COLO668 (cell line): Measurements from ENCODE around the gene DNAAF1.

Experiments
- DNase-seq: peaks from one replicate; lab custom pipeline; 2025; ENCODE audit not compliant: unreplicated experiment; lab: John Stamatoyannopoulos, UW

DNAAF1 gene

DNA sequence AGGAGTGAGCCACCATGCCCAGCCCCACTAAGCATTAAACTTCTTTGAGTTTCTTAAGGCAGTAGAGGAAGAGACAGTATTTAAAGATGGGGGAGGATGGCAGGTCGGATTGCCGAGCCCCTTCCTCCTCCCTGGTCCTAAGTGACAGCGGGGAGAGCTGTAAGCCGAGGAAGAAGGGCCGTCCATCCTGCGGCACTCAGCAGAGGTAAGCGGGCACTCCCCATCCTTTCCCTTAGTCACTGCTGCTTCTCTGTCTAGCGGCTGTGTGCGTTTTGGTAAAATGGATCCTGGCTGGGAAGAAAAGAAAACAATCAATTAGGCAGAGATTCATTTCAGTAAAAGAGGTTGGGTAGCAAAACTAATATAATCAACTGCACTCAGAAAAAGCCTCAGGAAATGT, 13.9 kb downstream of the DNAAF1 start:
- no peak for DNase-seq

DNA sequence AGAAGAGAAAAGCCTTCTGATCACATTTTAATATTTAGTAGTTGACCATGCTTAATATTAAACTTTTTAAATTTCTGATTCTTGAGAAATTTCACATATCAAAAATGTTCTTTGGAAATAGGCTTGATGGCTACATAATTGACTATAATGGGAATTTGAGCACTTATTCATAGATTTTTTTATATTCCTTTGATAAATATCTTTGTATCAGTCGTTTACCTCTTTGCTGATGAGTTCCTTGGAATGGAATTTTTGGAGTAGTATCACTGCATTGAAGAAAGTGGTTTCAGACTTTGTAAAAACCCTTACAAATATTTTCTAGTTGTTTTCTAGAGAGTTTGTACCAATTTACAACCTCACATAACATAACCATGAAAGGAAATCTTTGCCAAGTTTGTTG, 14.7 kb downstream of the DNAAF1 start:
- DNase-seq: no peak

DNA sequence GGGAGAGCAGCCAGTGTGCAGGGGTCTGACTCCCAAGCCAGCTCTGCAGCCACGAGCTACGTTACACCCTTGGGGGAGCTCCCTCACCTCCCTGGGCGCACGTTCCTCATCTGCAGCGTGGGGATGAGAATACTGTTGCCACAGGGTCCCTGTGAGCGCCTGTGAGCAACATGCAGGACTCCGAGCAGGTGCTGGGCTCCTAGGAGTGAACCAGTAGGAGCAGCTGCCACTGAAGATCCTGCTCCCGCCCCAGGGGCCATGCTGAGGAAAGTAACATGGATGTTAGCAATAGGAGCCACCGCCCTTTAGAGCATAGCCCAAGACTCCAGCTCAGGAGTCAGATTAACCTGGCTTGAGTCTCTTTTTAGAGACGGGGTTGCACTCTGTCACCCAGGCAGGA, 15.9 kb downstream of the DNAAF1 start:
- DNase-seq: no peak

DNA sequence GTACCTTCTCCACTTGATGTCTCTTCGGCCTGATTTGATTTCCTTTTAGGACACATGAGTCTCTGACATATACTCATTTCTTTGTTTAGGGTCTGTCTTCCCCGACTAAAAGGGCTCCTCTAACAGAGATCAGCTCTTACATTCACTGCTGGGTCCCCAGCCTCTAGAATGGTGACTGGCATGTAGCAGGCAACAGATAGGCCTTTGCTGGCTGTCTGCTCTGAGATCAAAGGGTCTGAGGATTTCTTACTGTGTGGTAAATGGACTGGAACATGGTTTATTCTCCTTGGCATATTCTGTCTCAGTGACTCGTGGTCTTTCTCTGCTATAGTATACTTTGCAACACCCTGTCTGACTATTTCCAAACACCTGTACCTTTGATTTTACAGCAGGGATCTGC, 16.7 kb downstream of the DNAAF1 start:
- DNase-seq: no peak

DNA sequence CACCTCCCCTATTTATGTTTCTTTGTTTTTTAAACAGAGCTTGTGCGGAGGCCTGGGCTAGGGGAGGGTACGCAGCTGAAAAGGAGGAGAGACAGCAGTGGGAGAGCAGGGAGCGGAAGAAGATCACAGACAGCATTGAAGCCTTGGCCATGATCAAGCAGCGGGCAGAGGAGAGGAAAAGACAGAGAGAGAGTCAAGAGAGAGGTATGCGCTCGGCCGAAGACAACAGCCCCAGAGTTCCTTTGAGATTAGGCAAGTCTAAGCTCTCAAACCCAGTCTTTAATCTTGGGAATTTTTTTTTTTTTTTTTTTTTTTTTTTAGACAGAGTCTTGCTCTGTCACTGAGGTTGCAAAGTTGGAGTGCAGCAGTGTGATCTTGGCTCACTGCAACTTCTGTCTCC, 20.6 kb downstream of the DNAAF1 start:
- no peak for DNase-seq

DNA sequence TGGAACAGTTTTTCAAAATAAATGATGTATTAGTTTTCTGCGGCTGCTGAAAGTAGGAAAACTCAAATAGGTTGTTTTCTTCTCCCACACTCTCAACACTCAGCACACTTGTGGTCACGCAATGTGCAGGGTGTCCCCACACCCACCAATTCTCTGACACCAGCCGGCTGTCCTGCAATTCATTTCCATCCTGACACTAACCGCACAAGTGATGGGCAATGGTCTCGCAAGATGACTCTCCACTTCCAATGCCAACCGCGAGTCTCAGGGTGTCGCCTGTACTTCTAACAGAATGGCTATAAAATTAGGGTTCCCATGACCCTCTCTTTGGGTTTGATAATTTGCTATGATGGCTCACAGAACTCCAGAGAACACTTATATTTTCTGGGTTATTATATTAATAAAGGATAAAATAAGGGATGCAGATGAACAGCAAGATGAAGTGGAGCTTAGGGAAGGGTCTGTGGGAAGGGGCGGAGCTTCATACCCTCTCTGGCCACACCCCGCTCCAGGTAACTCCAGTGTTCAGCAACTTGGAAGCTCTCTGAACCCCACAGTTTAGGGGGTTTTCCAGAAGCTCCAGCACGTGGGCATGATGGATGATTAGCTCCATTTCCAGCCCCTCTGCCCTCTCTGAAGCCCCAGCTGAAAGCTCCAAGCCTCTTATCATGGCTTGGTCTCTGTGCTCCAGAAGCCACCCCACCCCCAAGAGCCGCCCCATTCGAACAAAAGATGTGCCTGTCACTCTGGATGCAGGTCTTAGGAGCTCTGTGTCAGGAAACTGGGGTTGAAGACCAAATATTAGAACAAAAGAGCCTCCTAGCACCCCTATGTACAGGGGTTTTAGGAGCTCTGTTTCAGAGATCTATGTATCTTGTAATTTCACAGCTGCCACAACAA, 21.9 kb downstream of the DNAAF1 start:
- no peak for DNase-seq

DNA sequence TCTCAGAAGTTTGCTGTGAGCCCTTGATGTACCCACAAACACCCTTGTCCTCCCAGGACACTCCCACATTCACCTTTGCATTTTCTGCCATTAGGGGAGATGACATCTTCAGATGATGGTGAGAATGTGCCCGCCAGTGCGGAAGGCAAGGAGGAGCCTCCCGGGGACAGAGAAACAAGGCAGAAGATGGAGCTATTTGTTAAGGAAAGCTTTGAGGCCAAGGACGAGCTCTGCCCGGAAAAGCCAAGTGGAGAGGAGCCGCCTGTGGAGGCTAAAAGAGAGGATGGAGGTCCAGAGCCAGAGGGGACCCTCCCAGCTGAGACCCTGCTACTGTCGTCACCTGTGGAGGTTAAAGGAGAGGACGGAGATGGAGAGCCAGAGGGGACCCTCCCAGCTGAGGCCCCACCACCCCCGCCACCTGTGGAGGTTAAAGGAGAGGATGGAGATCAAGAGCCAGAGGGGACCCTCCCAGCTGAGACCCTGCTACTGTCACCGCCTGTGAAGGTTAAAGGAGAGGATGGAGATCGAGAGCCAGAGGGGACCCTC, 24.7 kb downstream of the DNAAF1 start:
- DNase-seq: no peak

DNA sequence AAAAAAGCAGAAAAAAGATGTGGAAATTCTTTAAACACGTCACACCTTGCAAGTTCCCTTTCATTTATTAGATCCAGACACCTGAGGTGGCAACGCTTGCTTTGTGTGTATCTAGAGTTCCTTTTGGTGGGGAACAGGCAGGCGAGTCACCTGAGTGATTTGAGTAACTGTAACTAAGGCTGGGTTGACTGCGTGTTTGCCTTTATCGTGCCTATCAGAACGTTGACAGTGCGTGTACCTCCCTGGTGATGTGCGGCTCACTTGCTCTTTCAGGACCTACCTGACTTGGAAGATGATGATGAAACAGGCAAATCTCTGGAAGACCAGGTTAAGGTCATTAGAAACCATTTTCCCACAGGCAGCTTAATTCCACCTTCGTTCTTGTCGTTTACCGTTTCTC, 29.3 kb downstream of the DNAAF1 start:
- no peak for DNase-seq

DNA sequence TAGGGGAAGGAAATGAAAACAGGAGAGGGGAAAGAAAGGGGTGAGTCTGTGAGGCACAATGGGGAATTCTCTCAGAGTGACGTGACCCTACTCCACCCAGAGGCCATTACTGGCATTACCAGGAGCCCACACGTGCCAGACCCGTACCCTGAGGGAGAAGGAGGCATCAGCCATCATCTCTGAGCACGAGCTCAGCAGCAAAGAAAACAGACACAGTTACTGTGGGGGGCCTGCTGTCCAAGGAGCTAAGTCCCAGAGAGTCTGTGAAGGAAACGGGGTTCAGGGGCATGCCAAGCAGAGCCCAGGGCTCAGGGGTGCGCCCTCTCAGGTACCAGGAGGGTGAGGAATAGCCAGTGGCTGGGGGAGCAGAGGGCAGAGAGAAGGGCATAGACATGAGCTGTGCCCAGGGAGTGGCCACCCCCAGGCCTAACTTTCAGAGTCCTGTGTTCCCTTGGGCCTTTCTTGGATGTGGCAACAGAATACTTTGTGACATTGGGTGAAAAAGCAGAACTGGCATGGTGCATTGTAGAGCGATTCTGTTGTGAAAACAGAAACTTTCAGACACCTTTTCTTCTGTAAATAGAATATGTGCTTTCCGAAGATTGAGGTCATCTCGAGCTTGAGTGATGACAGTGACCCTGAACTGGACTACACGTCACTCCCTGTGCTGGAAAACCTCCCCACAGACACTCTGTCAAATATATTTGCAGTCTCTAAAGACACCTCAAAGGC, 30.4 kb downstream of the DNAAF1 start:
- DNase-seq: peak; percentile 58

DNA sequence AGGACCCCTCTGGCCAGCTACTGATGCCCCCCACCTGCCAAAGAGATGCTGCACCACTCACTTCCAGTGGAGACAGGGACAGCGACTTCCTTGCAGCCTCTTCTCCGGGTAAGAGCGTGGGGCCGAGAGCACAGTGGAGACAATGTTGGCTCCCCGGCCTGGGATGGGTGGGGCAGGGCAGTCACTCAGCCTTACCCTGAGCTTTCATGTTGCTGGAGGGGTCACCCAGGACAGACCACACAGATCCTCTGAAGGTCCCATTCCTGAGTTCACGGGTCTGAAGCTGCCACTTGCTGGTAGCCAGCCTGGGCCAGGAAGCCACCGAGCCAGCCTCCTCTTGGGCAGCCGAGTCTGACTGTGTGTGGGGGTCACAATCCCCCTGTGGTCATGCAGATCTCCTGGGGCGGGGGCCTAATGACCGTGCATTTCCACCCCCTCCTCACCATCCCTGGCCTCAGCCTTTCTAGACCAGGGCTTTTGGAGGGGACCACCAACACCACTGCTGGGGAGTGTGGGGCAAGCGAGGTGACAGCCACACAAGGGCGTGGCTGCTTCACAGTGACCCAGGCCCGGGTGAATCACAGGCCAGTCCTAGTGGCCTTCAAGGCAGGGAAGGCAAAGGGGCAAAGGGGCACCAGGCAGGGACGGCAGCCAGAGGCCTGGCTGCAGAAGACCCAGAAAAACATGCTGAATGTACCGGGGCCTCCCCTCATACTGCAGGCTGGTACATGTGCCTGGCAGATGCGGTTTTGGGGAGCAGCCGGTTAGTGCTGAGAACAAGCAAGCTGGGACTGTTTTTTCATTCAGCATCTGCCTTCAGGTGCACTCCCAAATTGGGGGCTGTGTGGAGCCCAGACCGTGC, 31.3 kb downstream of the DNAAF1 start:
- DNase-seq: no peak

DNA sequence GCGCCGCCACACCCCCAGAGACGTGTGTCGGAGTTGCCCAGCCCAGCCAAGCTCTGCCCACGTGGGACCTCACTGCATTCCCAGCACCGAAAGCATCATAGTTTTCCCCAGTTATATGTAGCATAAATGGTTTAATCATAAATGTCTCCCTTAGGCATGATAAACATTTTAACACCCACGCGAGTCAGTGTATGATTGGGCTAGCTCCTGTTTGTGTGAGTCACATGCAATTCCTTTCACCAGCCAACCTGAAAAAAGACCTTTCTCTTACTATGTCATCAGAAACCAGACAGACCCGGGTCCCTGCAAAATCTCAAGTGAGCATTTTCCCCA, 32.6 kb downstream of the DNAAF1 start:
- no peak for DNase-seq

DNA sequence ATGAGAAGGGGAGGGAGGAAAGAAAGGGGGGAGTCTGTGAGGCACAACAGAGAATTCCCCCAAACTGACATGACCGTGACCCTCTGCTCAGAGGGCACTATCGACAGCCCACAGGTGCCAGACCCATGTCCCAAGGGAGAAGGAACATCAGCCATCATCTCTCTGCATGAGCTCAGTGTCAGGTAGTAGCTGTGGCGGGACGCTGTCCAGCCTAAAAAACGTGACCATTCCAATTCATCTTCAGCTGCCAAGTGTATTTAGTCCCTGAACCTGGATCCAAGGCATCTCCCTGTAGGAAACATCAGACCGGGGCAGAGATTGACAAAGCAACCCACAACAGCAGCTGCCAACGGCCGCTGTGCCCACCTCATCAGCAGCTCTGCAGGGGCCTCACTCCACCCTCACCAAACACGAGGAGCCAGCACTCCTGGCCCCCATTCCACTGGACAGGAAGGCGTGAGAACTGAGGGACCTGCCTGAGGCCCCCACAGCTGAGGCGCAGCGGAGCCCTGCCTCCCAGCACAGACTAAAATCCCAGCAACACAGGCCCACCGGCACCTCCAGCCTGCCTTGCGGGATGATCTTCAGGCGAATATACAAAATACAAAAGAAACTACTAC, 33.1 kb downstream of the DNAAF1 start:
- no peak for DNase-seq

DNA sequence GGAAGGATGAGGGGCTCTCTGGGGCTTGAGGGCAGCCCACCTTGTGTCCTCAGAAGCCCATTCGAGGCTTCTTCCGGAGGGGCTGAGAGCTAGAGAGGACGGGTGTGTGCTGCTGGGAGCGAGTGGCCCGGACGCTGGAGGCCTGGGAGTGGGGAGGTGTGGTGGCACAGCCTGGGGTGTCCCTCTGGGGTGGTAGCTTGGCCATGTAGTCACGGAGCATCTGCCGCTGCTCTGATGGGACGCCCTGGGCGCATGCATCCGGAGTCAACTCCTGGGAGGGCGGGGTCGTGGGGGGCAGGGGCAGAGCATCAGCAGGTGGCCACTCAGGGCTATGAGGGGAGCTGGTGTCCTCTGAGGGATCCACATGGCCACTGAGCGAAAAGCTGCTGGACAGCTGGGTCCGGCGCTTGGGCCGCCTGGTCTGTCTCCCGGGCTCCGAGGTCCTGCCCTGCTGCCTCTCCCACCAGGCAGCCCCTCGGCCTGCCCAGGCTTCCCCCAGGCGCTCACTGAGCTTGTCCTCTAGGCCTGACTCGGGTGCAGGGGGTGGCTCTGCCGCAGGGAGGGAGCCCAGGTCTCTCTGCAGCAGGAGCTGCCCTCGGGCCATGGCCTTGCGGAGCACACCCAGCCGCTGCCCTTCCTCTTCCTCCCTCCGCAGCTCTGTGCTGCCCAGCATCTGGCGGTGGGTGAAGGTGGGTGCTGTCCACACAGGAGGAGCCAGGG, 33.9 kb downstream of the DNAAF1 start:
- DNase-seq: no peak

DNA sequence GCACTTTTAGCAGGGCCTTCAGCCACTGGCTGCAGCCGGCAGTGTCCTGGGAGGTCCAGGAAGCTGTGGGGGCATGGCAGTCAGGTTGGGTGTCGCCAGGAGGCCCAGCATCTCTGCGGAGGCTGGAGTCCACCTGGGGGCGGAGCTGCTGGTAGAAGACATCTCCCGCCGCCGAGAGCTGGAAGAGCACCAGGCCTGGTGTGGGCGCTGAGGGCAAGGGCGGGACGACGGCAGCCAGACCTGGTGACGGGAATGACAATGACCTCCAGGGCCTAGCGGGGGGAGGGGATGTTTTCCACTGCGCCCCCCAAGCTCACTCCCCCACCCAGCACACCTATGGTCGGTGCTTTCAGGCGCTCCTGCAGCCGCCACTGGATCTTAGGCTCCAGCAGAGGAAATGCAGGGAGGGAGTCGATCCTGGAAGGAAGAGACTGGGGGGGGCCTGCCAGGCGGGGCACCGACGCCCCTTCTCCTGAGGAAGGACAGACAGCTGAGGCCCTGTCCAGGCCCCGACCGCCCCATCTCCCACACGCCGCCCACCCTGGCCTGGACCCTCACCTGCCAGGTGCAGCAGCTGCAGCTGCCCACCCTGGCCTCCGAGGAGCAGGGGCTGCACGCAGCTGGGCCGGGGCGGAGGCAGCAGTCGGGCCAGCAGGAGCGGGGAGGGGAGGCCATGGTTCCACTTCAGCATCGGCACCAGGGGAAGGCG, 34.7 kb downstream of the DNAAF1 start:
- DNase-seq: no peak

DNA sequence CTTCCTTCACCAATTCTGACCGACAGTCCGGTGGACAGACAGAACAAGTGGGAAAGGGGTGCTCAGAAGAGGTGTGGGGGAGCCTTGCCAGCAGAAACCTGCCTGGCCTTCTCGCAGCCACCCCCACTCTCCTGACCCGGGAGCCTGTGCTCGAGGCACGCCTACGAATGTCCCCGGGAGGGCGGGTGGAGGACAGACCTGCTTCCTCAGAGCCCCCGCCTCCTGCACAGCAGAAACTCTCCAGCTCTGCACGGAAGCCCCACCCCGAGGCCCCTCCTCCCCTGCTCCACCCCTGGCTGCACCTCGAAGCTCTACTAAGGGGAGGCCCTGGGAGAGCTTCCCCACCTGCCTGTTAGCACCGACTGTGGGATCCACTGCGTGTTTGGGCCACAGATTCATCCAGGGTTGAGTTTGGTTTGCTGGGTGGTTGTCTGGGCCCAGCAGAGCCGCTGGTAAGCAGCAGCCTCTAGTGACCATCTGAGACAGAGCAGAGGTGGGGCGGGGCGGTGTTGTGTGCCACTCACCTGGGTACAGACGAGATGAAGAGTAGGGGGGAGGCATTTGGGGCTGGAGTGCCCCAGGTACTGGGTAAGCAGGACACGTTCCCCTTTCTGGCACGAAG, 35.5 kb downstream of the DNAAF1 start:
- DNase-seq: no peak

DNA sequence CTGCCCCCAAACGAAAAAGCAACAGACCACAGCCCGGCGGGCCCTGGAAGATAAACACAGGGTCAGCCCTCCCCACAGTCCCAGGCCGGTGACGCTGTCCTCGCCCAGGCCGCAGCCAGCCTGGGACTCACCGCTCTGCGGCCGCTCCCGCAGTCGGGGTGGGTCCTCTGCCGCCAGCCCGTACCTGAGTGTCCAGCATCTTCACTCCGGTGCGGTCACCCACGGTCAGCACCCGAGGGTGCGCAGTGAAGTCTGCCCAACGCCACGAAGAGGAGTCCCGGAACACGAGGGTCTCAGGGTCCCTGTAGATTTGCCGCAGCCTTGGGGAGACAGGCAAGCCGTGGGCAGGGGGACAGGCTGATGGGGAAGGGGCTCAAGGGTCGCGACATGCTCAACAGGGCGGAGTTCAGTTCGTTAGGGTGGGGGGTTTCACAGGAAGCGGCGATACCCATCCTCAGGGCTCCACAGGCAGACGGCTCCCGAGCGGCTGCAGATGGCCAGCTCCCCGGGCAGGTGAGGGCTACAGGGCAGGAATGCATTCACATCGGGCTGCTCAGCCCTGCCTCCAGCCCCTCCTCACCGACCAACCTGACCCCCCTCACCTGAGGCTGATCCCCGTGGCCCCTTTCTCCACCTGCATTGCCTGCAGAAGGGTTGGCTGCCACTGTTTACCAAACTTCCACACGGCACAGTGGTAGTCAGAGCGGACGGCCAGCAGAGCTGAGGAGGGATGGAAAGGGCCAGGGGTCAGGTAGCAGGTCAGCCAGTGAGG, 36.2 kb downstream of the DNAAF1 start:
- DNase-seq: no peak

DNA sequence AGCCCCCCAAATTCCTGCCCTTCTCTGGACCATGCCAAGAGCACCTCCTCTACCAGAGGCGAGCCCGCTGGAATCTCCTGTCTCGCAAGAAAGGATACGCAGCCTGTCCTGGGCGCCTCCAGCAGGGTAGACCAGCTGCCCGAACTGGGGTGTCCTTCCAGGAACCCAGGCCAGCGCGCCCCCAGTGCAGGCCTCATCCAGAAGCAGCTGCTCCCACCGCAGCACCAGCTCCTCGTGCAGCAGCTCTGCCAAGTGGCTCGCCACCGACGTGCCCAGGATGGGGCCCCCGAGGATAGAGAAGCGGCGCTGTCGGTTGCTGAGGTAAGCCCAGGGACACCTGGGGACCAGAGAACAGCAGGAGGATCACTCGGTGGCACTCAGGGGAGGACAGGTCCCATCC, 37.0 kb downstream of the DNAAF1 start:
- DNase-seq: no peak
